PC-9 (cell line): ENCODE results near the gene ESX1.

Source experiments
- EZH2 ChIP-seq: fragments of 200-600 bp; sonication (generic); IDR thresholded peaks from 2 replicates; pipeline ENCODE4 v1.8.0; 2017; ENCODE audit warnings: antibody characterized with exemption, low read depth
- TF ChIP-seq, protein P1 (sequence below): fragments of 200-600 bp; sonication (generic); conservative IDR thresholded peaks from 2 replicates; pipeline ENCODE4 v1.6.1; 2017; ENCODE audit warnings: mixed run types, antibody characterized with exemption, mild to moderate bottlenecking, moderate library complexity

DNA sequence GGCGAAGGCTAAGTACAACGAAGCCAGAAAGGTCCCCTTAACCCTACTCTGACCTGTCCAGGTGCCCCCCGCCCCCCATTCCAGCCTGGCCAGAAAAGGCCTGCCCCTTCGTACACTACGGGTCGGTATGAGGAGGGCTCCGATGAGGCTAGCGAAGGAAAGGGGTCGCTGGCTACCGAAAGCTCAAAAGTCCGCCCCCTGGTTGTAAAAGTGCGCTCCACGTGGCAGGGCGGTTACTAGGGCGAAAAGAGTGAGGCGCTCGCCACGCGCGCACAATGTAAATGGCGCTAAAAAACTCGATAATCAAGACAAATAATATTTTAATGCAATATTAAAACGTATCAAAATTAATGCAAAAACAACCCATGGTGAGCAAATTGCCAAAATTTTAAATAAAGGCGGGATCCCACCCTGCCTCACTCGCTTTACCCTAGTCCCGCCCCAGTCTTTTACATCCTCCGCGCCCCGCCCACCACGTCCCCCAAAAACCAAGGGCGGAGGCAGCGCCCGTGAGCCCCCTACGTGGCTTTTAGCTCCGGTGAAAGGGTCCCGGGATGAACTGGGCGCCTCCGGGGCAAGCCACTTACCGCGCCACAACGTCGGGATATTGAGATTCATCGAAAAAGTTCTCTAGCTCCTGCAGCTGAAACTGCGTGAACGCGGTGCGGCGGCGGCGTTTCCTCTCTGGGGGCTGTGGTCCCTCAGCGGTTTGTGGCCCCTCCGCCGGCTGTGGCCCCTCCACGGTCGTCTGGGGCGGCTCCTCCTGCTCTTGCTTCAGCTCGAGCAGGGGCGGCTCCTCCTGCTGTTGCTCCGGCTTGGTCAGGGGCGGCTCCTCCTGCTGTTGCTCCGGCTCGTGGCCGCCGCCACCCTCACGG lies 929 bp downstream of the ESX1 start:
- TF ChIP-seq, protein P1, sequence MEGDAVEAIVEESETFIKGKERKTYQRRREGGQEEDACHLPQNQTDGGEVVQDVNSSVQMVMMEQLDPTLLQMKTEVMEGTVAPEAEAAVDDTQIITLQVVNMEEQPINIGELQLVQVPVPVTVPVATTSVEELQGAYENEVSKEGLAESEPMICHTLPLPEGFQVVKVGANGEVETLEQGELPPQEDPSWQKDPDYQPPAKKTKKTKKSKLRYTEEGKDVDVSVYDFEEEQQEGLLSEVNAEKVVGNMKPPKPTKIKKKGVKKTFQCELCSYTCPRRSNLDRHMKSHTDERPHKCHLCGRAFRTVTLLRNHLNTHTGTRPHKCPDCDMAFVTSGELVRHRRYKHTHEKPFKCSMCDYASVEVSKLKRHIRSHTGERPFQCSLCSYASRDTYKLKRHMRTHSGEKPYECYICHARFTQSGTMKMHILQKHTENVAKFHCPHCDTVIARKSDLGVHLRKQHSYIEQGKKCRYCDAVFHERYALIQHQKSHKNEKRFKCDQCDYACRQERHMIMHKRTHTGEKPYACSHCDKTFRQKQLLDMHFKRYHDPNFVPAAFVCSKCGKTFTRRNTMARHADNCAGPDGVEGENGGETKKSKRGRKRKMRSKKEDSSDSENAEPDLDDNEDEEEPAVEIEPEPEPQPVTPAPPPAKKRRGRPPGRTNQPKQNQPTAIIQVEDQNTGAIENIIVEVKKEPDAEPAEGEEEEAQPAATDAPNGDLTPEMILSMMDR = no peak
- no peak for TF ChIP-seq EZH2
